ENCODE results near the gene VWA5B1.
A peak's percentile ranks its signal among the peaks of the same experiment; 100 is the strongest.

Gene VWA5B1

GRCh38 chr1:20367626-20368025 lies 77.0 kb downstream of the VWA5B1 start:
- DNase-seq (ENCODE audit: low read depth in 2 of 2): no peak

GRCh38 chr1:20368866-20369470 lies 78.3 kb downstream of the VWA5B1 start:
- DNase-seq (ENCODE audit: low read depth in 2 of 2): no peak

GRCh38 chr1:20370698-20371097 lies 80.0 kb downstream of the VWA5B1 start:
- DNase-seq (ENCODE audit: low read depth in 2 of 2): no peak

DNA sequence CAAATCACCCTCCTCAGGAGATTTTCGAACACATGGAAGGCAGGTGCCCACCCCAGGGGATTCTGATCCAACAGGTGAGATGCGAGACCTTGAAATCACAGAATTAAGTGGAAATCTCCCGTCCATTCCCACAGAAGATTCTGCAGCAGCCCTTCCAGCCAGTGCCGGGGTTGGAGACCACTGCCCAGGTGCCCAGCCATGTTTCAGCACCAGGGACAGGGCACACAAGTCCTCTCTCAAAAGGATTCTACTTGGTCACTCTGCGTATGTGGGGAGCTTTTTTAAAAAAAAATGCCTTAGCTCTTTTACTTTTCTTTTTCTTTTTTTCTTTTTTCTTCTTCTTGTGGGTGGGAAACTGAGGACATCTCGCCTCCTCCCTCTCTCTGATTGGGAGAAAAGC lies 80.7 kb downstream of the VWA5B1 start:
- DNase-seq (ENCODE audit: low read depth in 2 of 2): no peak

DNA sequence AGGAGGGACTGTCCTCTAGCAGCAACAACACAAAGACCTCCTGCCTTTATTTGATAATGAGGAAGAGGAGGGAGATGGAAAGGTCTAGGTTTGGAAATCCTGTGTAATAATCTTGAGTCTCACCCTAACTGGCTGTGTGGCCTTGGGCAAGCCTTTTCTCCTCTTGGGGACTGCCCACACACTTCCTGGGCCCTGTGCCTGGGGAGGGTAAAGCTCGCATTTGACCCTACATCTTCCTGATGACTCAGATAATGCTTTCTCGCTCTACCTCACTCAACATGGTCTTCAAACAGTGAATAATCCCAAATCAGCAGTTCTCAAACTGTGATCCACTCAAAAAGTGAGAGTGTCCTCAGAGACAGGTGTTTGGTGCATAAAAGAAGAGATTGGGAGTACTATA lies 81.2 kb downstream of the VWA5B1 start:
- no peak for DNase-seq (ENCODE audit: low read depth in 2 of 2)

GRCh38 chr1:20372676-20373075 lies 82.0 kb downstream of the VWA5B1 start:
- no peak for DNase-seq (ENCODE audit: low read depth in 2 of 2)

GRCh38 chr1:20373286-20373685 lies 82.6 kb downstream of the VWA5B1 start:
- DNase-seq (ENCODE audit: low read depth in 2 of 2): no peak

DNA sequence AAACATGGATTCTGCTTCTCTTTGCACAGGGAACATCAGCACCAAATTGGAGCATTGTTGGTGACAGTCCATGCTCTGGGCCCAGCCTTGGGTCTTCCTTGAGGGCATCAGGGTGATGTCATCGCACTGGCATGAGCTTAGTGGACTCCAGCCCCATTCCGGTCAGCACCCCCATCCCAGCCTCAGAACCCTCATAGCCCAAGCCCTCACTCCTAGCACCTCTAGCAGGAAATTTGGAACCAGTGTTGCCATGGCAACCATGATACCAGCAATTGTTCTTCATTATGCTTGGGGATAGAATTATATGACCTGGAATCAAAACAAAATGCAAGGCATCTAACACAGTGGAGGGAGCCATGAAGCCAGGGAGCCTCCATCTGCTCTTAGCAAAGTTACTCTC lies 83.1 kb downstream of the VWA5B1 start:
- no peak for DNase-seq (ENCODE audit: low read depth in 2 of 2)

- no peak for DNase-seq (ENCODE audit: low read depth in 2 of 2)
These were observed 84.9 kb downstream of the VWA5B1 start for GRCh38 chr1:20375563-20375962.

GRCh38 chr1:20376171-20376570 lies 85.5 kb downstream of the VWA5B1 start:
- no peak for DNase-seq (ENCODE audit: low read depth in 2 of 2)

DNA sequence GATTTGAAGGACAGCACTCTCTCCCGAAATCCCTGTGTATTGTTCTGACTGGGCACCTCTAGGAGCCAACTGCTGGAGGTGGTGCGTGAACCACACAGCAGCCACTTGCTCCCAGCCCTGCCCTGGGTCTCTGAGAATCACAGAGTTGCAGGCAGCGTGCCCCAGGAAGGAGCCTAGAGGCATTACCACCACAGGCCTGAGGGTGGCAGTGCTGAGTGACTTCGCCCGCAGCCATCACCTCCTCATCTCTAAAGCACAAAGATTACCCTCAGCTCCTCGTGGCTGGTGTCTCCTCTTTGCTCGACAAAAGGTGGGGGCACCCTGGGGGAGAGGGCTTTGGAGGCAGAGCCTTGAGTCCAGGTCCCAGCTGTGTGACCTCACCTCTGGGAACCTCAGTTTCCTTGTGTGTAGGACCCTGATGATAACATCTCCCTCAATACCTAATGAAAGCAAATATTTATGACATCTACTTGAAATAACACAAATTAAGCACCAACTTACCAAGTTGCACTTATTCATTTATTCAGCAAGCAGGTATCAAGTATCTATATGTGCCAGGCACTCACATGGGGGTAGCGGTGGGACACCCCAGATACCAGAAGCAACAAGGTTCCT lies 86.3 kb downstream of the VWA5B1 start:
- peak; percentile 38 to 48 for DNase-seq (ENCODE audit: low read depth in 2 of 2)

GRCh38 chr1:20377516-20378270 lies 87.0 kb downstream of the VWA5B1 start:
- no peak for DNase-seq (ENCODE audit: low read depth in 2 of 2)

GRCh38 chr1:20379075-20379474 lies 88.4 kb downstream of the VWA5B1 start:
- no peak for DNase-seq (ENCODE audit: low read depth in 2 of 2)

DNA sequence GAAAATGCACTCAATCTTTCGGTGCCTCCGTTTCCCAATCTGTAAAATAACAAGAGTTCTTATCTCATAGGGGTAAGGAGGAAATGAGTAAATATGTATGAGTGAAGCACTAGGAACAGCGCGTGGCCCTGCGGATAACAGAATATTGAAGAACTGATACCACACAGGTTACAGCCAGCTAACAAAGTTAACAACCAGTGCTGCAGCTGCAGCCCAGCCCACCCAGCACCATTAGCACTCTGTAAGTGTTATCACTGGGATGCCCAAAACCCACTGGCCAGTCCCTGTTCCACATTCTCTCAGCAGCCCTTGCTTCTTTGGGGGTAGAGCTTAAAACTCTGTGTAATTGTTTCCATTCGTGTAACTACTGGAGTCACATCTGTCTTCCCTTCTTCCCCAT lies 89.5 kb downstream of the VWA5B1 start:
- no peak for DNase-seq (ENCODE audit: low read depth in 2 of 2)

DNA sequence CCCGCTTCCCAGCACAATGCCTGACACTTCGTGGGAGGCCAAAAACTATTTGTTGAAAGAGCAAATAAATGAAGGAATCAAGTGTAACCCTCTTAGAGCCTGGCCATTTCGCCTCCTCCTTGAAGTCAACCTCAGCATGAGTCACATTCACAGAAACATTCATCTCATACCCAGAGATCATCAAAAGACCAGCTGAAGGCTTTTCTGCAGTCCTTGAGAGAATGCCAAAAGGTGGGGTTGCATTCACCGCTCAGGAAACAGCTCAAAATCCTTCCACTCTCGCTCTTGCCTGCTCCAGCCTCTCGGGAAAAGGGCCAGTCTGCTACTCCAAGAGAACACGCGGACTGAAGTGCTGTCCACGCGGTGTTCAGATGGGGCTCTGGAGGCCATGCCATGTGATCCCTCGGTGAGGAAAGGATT lies 90.0 kb downstream of the VWA5B1 start:
- DNase-seq (ENCODE audit: low read depth in 2 of 2): no peak

- no peak for DNase-seq (ENCODE audit: low read depth in 2 of 2)
These were observed 90.5 kb downstream of the VWA5B1 start for GRCh38 chr1:20381045-20381641.

DNA sequence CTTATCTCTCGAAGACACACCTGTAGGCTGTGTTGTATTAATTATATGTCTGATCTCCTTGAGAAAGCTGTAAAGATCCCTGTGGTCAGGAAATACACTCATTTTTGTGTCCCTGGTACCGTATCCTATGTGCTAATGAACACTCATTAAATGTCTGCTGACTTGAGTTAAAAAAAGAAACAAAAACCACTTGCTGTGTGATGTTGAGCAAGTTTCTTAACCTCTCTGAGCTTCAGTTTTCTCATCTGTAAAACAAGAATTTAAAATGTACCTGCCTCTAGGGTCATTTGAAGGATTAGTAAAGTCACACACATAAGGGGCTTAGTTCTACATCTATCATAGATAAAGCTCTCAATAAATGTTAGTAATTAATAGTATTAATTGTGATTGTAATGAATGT lies 91.3 kb downstream of the VWA5B1 start:
- DNase-seq (ENCODE audit: low read depth in 2 of 2): no peak

GRCh38 chr1:20382711-20383110 lies 92.0 kb downstream of the VWA5B1 start:
- no peak for DNase-seq (ENCODE audit: low read depth in 2 of 2)

- no peak for DNase-seq (ENCODE audit: low read depth in 2 of 2)
These were observed 93.0 kb downstream of the VWA5B1 start for GRCh38 chr1:20383631-20384030.

GRCh38 chr1:20385630-20386029 lies 95.0 kb downstream of the VWA5B1 start:
- DNase-seq (ENCODE audit: low read depth in 2 of 2): no peak

- DNase-seq (ENCODE audit: low read depth in 2 of 2): no peak
These were observed 95.8 kb downstream of the VWA5B1 start for GRCh38 chr1:20386323-20387081.

DNA sequence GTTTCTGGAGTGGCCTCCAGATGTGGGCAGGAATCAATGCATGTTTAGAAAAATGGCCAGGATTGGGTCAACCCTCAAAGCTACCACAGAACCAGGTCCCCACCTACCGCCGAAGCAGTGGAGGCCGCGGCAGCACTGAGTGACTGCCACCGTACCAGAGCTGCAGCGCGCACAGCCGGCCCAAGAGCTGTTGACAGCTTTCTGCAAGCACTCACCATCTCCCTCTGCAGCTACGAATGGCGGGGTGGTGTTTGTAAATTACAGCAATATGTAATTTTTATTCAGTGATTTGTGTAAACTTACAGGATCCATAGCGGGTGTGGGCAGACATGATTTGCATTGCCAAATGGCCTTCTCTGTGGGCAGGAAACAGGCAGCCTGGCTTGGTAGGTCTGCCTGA lies 98.9 kb downstream of the VWA5B1 start:
- DNase-seq (ENCODE audit: low read depth in 2 of 2): no peak

All from stimulated activated CD4-positive, alpha-beta T cell treated with anti-CD3 and anti-CD28 coated beads, Interleukin-15, amount 100 ng/mL, for 48 hours (primary cell).